HG03520 (cell line): ENCODE results near the gene DHCR7.
"Not testable (repeated sequence)": the region's sequence is repeated elsewhere in the genome, so short reads cannot be mapped to it uniquely, and the experiment has no call there.

Experiments
- ATAC-seq: cut with Tn5 transposase; IDR thresholded peaks from one replicate; pipeline ENCODE4 v1.9.1; 2021; ENCODE audit warnings: mild to moderate bottlenecking, moderate library complexity; ENCODE audit not compliant: unreplicated experiment

DHCR7 gene

GRCh38 chr11:71442123-71442522, 6.1 kb downstream of the DHCR7 start:
- ATAC-seq: no peak

- no peak for ATAC-seq
Observed at GRCh38 chr11:71441251-71441650, 6.9 kb downstream of the DHCR7 start.

DNA sequence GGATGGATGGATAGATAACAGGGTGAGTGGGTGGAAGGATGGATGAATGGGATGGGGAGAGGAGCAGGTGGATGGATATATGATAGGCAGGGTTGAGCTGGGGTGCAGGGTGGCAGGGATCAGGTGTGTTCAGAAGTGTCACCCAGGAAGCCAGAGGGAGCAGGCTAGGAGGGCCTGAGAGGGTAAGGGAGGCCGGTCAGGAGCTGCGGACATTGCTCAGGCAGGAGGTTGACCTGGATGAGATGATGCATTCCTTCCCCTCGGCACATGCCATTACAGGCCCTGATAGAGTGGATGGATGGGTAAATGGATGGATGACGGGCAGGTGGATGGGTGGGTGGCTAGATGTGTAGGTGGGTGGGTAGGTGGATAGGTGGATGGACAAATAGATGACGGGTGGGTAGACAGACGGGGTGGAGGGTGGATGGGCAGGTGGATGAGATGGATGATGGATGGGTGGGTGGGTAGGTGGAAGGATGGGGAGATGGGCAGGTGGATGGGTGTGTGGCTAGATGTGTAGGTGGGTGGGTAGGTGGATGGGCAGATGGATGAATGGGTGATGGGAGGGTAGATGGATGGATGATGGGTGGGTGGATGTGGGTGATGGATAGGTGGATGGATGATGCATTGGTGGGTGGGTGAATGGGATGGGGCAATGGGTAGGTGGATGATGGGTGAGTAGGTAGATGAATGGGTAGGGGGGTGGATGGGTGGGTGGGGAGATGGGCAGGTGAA, 8.0 kb downstream of the DHCR7 start:
- no peak for ATAC-seq

DNA sequence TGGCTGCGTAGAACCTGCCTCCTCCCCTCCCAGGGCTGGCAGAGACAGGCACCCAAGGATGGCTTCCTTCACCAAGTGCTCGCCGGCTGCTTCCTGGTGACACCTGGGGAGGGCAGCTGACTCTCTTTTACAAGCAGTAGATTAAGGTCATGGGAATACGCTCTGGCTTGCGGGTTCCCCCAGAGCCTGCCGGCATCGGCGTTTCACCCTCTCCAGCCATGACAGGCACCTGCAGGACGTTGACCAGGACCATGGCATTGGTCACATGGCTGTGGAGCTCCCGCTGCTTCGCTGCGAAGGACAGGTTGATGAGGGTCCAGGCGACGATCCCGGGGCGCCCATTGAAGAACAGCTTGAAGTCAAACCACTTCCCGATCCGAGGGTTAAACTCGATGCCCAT, 9.5 kb downstream of the DHCR7 start:
- no peak for ATAC-seq

DNA sequence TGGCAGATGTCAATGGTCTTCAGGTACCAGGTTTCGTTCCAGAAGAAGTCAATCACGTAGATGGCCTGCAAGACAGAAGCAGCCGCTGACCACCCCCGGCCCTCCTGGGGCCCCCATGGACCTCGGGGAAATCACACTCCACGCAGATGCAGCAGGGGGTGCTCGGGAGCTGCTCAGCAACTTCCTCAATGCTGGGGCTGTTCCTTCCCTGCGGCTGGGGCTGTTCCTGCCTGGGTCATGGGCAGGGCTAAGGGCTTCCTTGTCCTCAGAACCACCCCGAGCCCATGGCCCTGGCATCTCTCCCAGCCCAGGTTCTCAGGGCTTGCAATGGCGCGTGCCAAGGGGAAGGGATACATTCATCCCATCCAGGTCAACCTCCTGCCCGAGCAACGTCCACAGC, 10.3 kb downstream of the DHCR7 start:
- no peak for ATAC-seq

DNA sequence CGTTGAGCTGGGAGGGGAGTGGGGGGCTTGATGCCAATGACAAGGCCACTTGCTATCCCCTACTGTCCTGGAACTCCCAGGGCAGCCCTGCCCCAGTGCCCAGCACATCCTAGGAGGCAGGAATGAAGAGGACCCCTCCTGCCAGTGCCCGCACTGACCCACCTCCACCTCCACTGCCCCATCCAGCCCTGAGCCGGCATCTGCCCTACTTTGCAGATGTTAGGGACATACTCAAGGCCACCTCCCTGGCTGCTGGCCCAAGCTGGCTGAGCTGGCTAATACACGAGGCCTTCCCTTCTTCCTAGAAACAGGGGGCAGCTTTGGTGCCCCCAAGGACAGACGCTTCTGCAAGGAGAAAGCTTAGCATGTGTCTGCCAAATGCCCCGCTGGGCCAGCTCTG, 10.8 kb downstream of the DHCR7 start:
- ATAC-seq: no peak

DNA sequence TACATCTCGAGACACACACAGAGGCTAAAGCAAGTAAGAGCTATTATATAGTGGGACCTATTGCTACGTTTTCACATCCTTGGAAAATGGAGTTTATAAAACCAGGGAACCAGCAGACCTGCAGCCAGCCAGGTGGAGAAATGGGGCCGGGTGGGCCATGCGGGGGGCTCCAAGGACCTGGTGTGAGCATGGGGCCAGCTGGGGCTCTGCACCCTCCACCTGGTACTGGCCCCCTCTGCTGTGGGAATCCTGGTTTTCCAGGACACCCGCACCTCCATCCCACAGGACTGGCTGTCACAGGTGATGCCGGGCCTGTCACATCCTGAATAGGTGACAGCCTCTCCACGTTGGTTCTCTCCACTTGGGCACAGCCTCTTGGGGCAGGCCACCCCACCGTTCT, 11.3 kb downstream of the DHCR7 start:
- ATAC-seq: no peak

DNA sequence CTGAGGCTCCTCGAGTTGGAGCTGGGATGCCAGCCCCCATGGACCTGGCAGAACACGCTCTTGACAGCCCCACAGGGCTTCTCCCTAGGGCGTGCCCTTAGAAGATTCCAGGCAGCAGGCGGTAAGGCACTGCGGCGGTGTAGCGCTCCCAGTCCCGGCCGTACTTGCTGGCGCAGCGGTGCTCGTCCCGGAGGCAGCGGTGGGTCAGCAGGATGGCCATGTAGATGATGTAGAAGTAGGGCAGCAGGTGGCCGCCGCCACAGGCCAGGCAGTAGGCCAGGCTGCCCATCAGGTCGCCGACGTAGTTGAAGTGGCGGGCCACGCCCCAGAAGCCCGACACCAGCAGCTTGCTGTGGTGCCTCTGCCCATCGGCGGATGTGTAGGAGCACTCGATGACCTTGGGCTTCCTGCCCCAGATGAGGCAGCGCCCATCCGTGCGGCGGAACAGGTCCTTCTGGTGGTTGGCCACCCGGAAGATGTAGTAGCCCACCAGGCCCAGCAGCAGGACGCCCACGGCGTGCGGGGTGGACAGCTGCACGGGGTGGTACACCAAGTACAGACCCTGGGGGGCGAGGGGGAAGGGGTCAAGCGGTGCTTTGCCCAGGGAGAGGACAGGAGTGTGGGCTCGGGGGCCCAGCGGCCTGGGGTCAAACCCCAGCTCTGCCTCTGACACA, 12.8 kb downstream of the DHCR7 start:
- ATAC-seq: no peak

GRCh38 chr11:71434576-71435130, 13.5 kb downstream of the DHCR7 start:
- ATAC-seq: no peak

- no peak for ATAC-seq
Observed at GRCh38 chr11:71433648-71434450, 14.3 kb downstream of the DHCR7 start.

GRCh38 chr11:71432761-71433647, 15.2 kb downstream of the DHCR7 start:
- no peak for ATAC-seq

GRCh38 chr11:71431271-71431670, 16.9 kb downstream of the DHCR7 start:
- ATAC-seq: no peak

- ATAC-seq: no peak
Observed at GRCh38 chr11:71430166-71430565, 18.0 kb downstream of the DHCR7 start.

- no peak for ATAC-seq
Observed at GRCh38 chr11:71429701-71430100, 18.5 kb downstream of the DHCR7 start.

DNA sequence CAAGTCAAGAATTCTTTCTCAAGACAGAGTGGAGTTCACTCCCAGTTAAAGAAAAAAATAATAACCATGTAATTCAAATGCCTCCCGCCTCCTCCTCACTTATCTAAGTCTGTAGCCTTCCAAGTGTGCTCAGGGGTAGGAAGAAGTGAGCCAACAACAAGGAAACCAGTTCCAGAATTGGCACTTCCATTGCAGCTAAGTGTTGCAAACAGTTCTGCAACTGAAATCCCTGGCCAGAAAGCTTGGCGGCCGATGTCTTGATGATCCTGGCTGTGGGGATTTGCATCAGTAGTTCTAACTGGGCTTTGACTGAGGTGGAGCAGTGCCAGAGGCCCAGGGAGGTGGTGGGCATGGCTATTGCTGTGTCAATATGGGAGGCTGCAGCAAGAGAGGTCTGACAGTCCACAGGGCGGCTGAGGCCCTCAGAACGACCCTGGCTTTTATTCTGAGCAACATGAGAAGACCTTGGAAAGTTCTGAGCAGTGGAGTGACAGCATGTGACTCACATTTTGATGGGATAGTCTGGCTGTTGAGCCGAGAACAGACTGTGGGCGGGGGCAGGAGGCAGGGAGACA, 19.2 kb downstream of the DHCR7 start:
- no peak for ATAC-seq

DNA sequence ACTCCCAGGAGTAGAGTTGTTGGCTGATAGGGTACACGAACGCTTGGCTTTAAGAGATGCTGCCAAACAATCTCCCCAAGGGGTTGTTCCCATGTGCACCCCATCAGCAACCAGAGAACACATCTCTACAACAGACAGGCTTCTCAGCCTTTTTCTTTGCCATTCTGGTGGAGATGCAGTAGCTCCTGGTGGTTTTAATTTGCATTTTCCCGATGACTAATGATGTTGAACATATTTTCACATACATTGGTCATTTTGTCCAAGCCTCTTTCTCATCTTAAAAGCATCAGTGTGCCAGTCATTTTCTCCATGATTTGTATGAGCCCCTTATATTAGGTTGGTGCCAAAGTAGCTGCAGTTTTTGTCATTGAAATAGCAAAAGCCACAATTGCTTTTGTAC, 21.8 kb downstream of the DHCR7 start:
- no peak for ATAC-seq

DNA sequence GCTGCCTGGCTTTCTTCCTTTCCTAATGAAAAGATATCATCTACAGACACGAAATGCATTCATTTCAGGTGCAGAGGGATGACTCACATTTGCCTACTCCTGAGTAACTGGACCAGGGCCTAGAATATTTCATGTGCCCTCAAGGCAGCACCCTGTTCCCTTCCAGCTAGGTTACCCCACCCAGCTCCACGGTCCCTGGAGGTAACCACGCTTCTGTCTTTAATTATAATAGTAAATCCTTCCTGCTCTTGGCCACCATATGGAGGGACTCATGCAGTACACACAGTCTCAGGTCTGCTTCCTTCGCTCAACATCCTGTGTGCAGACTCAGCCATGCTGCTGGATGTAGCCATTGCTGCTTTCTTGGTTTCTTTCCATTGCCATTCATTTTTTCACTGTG, 22.3 kb downstream of the DHCR7 start:
- no peak for ATAC-seq

DNA sequence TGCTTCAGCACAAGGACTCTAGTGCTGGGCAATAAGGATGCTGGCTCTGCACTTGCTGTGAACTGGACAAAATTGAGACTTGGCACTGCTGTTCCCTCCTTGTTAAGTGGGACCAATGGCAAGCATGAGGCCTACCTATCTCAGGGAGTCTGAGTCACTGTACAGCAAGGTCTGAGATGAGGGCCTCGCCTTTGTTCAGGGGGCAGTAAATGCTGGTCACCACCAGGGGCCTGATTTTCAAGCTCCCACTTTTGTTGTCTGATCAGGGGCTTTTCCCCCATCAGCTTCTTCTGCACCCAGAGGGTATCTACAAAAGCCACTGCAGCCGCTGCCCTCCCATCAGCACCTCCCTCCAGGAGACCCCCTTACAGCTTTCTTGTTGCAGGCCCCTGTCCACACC, 22.8 kb downstream of the DHCR7 start:
- ATAC-seq: no peak

DNA sequence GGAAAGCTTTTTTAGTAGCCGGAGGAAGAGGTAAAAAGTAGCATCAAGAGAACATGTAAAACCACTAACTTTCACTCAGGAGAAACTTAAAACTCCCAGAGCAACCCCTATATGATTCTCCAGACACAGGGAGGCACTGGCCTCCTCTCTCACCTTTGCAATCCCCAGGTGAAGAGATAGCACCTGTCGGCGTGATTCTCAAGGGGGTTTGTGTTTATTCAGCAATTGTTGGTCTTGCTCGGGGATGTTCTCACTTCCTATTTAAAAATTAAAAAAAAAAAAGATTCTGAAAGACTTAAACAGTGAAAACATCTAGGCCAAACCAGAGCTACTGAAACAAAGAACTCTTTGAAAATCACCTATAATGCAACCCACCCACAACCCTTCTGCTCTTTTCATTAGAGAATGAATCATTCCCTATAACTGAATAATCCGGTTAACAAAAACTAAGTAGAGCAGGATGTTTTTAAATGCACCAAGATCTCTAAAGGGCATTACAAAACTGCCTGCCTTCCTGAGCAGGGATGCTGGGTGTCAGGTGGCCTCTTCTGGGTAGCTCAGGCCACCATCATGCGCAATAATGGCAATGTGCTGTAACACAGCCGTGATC, 24.9 kb downstream of the DHCR7 start:
- ATAC-seq: no peak

DNA sequence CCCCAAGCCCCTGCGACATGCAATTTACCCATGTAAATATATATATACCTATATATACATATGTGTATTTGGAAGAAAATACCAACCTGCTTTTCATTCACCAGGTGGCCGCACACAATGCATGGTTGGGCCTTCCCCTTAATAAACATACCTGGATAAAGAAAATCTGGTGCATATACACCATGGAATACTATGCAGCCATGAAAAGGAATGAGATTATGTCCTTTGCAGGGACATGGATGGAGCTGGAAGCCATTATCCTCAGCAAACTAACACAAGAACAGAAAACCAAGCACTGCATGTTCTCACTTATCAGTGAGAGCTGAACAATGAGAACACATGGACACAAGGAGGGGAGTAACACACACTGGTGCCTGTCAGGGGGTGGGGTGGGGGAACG, 25.9 kb downstream of the DHCR7 start:
- not testable (repeated sequence) for ATAC-seq
